ENCODE results near the gene ALDH1A2.

The ALDH1A2 gene

GRCh38 chr15:58108117-58108516 is 42.6 kb upstream of the ALDH1A2 start:
- H3K4me3 ChIP-seq (ENCODE audit: low read depth, low read length): no peak overlapping the region
- DNase-seq (ENCODE audit: low read depth): no peak
- no peak for TF ChIP-seq CTCF (IDR thresholded peaks at IDR 0.05; ENCODE audit: control insufficient read depth, extremely low read depth, insufficient read depth)

GRCh38 chr15:58103482-58103881 is 38.0 kb upstream of the ALDH1A2 start:
- no peak for DNase-seq (ENCODE audit: low read depth)
- no peak overlapping the region for H3K4me3 ChIP-seq (ENCODE audit: low read depth, low read length)
- no peak for TF ChIP-seq CTCF (IDR thresholded peaks at IDR 0.05; ENCODE audit: control insufficient read depth, extremely low read depth, insufficient read depth)

- no peak for TF ChIP-seq CTCF (IDR thresholded peaks at IDR 0.05; ENCODE audit: control insufficient read depth, extremely low read depth, insufficient read depth)
- H3K4me3 ChIP-seq (ENCODE audit: low read depth, low read length): no peak overlapping the region
- DNase-seq (ENCODE audit: low read depth): no peak
These were observed 31.1 kb upstream of the ALDH1A2 start for GRCh38 chr15:58096529-58097084.

GRCh38 chr15:58095415-58095814 is 29.9 kb upstream of the ALDH1A2 start:
- TF ChIP-seq CTCF (IDR thresholded peaks at IDR 0.05; ENCODE audit: control insufficient read depth, extremely low read depth, insufficient read depth): no peak
- peak; percentile 44 for DNase-seq (ENCODE audit: low read depth)
- no peak overlapping the region for H3K4me3 ChIP-seq (ENCODE audit: low read depth, low read length)

- no peak overlapping the region for H3K4me3 ChIP-seq (ENCODE audit: low read depth, low read length)
- no peak for TF ChIP-seq CTCF (IDR thresholded peaks at IDR 0.05; ENCODE audit: control insufficient read depth, extremely low read depth, insufficient read depth)
- no peak for DNase-seq (ENCODE audit: low read depth)
These were observed 22.4 kb upstream of the ALDH1A2 start for GRCh38 chr15:58087871-58088270.

GRCh38 chr15:58086491-58086890 is 21.0 kb upstream of the ALDH1A2 start:
- TF ChIP-seq CTCF (IDR thresholded peaks at IDR 0.05; ENCODE audit: control insufficient read depth, extremely low read depth, insufficient read depth): no peak
- DNase-seq (ENCODE audit: low read depth): no peak
- no peak overlapping the region for H3K4me3 ChIP-seq (ENCODE audit: low read depth, low read length)

GRCh38 chr15:58083526-58083925 is 18.0 kb upstream of the ALDH1A2 start:
- DNase-seq (ENCODE audit: low read depth): no peak
- H3K4me3 ChIP-seq (ENCODE audit: low read depth, low read length): no peak overlapping the region
- TF ChIP-seq CTCF (IDR thresholded peaks at IDR 0.05; ENCODE audit: control insufficient read depth, extremely low read depth, insufficient read depth): no peak

All from LNCaP clone FGC (cell line).